ENCODE measurements around the gene ATXN7. TPM values are rescaled to one million over a fixed set of nuclear protein-coding genes. Genes with fewer than 3 reads are reported as not detected.

Gene ATXN7
- total and polyA plus RNA-seq, 2 of the 13 experiments (the other 11 are each of a cell fraction or from before 2014, with no cell fraction given): 13.8 to 20.0 TPM

DNA sequence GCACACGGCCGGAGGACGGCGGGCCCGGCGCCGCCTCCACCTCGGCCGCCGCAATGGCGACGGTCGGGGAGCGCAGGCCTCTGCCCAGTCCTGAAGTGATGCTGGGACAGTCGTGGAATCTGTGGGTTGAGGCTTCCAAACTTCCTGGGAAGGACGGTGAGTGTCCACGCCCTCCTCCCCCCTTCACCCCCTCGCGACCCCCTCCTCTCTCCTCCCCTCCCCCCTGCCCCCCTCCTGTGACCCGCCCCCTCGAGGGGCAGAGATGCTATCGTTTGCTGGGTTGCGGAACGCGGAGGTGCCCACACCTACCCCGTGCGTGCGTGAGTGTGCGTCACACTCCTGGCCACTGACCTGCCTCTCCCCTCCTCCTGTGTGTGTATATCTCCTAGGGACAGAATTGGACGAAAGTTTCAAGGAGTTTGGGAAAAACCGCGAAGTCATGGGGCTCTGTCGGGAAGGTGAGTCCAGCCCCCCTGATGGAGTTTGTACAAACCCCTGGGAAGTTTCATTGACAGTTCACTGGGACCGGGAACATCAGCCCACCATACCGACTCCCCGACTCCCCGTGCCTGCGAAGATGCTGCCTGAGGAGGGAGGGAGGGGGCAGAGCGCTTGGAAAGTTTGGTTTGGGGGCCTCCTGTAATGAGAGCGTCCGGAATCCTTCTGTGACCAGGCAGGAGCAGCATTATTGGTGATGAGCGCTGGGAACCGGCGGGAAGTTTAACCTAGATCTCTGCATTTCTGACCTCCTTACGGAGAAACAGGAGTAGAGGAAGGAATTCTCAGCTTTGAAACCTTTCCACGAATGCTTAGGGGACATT, 49.3 kb downstream of the ATXN7 start (continued):
- TF ChIP-seq, protein P1, sequence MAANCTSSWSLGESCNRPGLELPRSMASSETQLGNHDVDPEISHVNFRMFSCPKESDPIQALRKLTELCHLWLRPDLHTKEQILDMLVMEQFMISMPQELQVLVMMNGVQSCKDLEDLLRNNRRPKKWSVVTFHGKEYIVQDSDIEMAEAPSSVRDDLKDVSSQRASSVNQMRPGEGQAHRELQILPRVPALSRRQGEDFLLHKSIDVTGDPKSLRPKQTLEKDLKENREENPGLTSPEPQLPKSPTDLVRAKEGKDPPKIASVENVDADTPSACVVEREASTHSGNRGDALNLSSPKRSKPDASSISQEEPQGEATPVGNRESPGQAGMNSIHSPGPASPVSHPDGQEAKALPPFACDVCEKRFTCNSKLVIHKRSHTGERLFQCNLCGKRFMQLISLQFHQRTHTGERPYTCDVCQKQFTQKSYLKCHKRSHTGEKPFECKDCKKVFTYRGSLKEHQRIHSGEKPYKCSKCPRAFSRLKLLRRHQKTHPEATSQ (CRISPR knock-in tag; IDR thresholded peaks at IDR 0.05; ENCODE audit: borderline replicate concordance): no peak
- TF ChIP-seq ZNF138 (CRISPR knock-in tag; IDR thresholded peaks at IDR 0.05; ENCODE audit: low read depth) (no peak), SAP130 (CRISPR knock-in tag; IDR thresholded peaks at IDR 0.05; ENCODE audit: low read depth) (0 out of 2 replicates have a peak, but pooled peaks have one; percentile 21), ZNF234 (CRISPR knock-in tag; conservative IDR thresholded peaks at IDR 0.05) (no peak), MAFF (IDR thresholded peaks at IDR 0.05; ENCODE audit: low read depth, low read length) (no peak), ZNF251 (CRISPR knock-in tag; IDR thresholded peaks at IDR 0.05) (no peak), ZNF772 (CRISPR knock-in tag; IDR thresholded peaks at IDR 0.05) (no peak), YEATS2 (CRISPR knock-in tag; IDR thresholded peaks at IDR 0.05; ENCODE audit: borderline replicate concordance) (no peak), ETV6 (CRISPR knock-in tag; conservative IDR thresholded peaks at IDR 0.05) (no peak), MZF1 (CRISPR knock-in tag; IDR thresholded peaks at IDR 0.05; ENCODE audit: borderline replicate concordance) (no peak), ZNF567 (CRISPR knock-in tag; IDR thresholded peaks at IDR 0.05; ENCODE audit: borderline replicate concordance) (no peak), GFI1 (CRISPR knock-in tag; IDR thresholded peaks at IDR 0.05; ENCODE audit: borderline replicate concordance) (no peak)
- TF ChIP-seq, protein P2, sequence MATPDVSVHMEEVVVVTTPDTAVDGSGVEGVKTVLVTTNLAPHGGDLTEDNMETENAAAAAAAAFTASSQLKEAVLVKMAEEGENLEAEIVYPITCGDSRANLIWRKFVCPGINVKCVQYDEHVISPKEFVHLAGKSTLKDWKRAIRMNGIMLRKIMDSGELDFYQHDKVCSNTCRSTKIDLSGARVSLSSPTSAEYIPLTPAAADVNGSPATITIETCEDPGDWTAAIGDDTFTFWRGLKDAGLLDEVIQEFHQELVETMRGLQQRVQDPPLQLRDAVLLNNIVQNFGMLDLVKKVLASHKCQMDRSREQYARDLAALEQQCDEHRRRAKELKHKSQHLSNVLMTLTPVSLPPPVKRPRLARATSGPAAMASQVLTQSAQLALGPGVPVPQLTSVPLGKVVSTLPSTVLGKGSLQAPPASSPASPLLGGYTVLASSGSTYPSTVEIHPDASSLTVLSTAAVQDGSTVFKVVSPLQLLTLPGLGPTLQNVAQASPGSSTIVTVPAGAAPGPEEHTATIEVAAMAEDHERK (CRISPR knock-in tag; IDR thresholded peaks at IDR 0.05; ENCODE audit: low read depth): no peak
- TF ChIP-seq, protein P3, sequence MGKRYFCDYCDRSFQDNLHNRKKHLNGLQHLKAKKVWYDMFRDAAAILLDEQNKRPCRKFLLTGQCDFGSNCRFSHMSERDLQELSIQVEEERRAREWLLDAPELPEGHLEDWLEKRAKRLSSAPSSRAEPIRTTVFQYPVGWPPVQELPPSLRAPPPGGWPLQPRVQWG (CRISPR knock-in tag; IDR thresholded peaks at IDR 0.05; ENCODE audit: borderline replicate concordance, low read depth): no peak
- TF ChIP-seq, protein P4, sequence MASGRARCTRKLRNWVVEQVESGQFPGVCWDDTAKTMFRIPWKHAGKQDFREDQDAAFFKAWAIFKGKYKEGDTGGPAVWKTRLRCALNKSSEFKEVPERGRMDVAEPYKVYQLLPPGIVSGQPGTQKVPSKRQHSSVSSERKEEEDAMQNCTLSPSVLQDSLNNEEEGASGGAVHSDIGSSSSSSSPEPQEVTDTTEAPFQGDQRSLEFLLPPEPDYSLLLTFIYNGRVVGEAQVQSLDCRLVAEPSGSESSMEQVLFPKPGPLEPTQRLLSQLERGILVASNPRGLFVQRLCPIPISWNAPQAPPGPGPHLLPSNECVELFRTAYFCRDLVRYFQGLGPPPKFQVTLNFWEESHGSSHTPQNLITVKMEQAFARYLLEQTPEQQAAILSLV (CRISPR knock-in tag; IDR thresholded peaks at IDR 0.05; ENCODE audit: borderline replicate concordance): no peak
- TF ChIP-seq, protein P5, sequence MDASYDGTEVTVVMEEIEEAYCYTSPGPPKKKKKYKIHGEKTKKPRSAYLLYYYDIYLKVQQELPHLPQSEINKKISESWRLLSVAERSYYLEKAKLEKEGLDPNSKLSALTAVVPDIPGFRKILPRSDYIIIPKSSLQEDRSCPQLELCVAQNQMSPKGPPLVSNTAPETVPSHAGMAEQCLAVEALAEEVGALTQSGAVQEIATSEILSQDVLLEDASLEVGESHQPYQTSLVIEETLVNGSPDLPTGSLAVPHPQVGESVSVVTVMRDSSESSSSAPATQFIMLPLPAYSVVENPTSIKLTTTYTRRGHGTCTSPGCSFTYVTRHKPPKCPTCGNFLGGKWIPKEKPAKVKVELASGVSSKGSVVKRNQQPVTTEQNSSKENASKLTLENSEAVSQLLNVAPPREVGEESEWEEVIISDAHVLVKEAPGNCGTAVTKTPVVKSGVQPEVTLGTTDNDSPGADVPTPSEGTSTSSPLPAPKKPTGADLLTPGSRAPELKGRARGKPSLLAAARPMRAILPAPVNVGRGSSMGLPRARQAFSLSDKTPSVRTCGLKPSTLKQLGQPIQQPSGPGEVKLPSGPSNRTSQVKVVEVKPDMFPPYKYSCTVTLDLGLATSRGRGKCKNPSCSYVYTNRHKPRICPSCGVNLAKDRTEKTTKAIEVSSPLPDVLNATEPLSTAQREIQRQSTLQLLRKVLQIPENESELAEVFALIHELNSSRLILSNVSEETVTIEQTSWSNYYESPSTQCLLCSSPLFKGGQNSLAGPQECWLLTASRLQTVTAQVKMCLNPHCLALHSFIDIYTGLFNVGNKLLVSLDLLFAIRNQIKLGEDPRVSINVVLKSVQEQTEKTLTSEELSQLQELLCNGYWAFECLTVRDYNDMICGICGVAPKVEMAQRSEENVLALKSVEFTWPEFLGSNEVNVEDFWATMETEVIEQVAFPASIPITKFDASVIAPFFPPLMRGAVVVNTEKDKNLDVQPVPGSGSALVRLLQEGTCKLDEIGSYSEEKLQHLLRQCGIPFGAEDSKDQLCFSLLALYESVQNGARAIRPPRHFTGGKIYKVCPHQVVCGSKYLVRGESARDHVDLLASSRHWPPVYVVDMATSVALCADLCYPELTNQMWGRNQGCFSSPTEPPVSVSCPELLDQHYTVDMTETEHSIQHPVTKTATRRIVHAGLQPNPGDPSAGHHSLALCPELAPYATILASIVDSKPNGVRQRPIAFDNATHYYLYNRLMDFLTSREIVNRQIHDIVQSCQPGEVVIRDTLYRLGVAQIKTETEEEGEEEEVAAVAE (CRISPR knock-in tag; IDR thresholded peaks at IDR 0.05; ENCODE audit: borderline replicate concordance): no peak
- TF ChIP-seq, protein P6, sequence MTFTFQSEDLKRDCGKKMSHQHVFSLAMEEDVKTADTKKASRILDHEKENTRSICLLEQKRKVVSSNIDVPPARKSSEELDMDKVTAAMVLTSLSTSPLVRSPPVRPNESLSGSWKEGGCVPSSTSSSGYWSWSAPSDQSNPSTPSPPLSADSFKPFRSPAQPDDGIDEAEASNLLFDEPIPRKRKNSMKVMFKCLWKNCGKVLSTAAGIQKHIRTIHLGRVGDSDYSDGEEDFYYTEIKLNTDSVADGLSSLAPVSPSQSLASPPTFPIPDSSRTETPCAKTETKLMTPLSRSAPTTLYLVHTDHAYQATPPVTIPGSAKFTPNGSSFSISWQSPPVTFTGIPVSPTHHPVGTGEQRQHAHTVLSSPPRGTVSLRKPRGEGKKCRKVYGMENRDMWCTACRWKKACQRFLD (CRISPR knock-in tag; IDR thresholded peaks at IDR 0.05; ENCODE audit: borderline replicate concordance): no peak

Data from HepG2 (cell line).